ENCODE data around the gene SLC39A2. TPM values are rescaled to one million over a fixed set of nuclear protein-coding genes. Genes with fewer than 3 reads are reported as not detected.

The SLC39A2 gene
- polyA plus RNA-seq, 10 donors = 0.16 to 0.91 (median 0.43) TPM; not detected in 7

DNA sequence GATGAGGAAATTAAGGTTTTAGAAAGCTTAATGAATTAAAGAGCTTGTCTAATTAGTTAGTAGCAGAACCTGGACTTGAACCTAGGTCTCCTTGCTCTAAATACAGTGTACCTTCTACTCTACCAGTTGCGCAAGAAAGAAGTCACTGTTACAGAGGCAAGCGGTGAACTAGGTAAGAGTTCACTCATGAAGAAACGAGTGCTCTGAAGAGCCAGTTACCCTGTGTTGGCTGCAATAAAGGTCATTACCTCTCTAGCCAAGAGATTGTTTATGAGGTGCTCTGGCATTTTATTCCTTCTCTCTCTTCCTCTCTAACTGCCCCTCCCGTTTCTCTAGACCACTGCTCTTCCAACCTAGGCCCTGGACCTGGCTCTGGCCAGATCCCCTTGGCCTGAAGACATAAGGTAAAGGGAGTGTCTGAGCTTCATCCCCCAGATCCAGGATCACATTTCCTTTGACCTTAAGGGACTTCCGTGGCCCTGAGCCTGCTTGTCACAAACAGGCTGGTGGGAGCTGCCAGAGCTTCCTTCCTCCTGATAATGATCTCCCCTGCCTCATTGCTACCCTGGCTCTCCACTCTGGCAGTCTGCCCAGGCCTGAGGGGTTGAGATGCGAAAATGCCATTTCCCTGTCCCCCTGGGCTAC, 45.0 kb downstream of the SLC39A2 start:
- no peak for DNase-seq

DNA sequence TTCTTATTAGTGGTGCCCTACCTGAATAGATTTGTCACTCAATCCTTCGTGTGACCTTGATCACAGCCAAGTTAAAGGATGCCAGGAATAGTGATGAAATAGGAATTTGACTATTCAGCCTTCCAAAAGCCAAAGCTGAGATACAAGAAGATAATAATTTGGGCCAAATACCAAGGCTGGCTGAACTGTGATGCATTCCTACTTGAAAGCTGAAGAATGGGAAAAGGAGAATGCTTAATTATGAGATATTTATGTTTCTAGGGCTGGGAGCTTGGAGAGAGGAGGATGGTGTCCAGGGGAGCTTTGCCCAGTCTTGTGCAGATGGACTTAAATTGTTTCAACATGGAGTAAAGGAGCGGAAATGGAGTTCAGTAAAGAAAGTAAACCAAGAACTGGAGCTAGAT, 48.3 kb downstream of the SLC39A2 start:
- DNase-seq = no peak

DNA sequence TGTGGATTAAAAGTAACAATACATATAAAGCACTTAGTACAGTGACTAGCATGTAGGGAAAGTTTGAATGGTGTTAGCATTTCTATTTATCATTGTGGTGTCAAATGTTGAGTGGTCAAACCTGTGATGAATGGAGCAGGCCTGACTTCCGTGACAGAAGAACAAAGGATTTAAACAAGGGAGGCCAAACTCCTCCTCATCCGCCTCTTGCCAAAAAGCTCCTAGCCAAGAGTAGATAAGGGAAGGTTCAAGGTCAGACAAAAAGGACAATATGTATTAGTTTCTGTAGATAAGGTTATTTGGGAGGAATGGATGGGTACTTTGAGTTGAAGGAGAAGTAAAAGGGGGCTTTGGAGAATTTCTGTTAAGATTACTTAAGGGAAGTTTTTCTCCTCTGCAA, 49.5 kb downstream of the SLC39A2 start:
- no peak for DNase-seq

DNA sequence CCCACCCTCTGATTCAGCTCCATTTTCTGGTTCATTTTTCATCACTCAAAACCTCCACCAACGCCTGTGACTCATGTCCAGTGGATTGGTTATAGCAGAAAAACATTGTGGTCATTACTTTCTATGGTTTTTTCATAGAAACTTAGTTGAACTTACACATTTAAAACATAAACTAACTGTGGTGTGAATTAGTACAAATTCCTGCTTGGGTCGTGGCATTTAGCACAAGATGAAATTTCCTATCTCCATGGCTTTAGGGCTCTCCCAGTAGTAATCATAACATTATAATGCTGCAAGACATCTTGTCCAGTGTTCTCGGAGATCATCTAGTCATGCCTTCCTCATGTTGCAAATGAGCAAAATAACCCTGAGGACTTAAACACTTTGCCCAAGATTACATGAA, 50.2 kb downstream of the SLC39A2 start:
- DNase-seq = no peak

DNA sequence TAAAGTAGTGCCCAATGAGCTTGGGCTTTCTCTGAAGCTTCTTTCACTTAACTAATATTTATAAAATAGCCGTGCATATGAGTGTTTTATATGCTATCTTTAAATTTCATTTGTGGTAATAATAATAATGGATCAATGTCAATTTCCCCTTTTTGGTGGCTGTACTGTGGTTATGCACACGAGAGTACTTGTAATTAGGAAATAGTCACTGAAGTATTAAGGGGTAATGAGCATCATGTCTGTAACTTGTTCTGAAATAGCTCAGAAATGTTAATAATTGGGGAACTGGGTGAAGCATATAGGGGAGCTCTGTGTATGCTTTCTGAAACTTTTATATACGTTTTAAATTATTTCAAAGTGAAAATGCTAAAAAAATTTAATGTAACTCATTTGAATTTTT, 51.5 kb downstream of the SLC39A2 start:
- DNase-seq = no peak

Other genes with a start within 250 kb of the SLC39A2 start
- not detected for gene EDDM3B, start 230.9 kb upstream of the SLC39A2 start, polyA plus RNA-seq (ENCODE audit: insufficient read length in 10 of 10)
- gene RNASE6, start 218.0 kb upstream of the SLC39A2 start, polyA plus RNA-seq (ENCODE audit: insufficient read length in 10 of 10) = 1 to 10 TPM; 5.3 to 7.1 (median 6.1) TPM
- 100 to 1,000 TPM; 142 to 246 (median 201) TPM for gene RNASE1, start 196.4 kb upstream of the SLC39A2 start, polyA plus RNA-seq (ENCODE audit: insufficient read length in 10 of 10)
- gene RNASE3, start 107.9 kb upstream of the SLC39A2 start, polyA plus RNA-seq (ENCODE audit: insufficient read length in 10 of 10) = 1 to 10 TPM in 1 of 10 donors, under 1 TPM in 4, not detected in 5; 0.19 to 1.2 (median 0.41) TPM
- gene RNASE2, start 43.8 kb upstream of the SLC39A2 start, polyA plus RNA-seq (ENCODE audit: insufficient read length in 10 of 10) = 1 to 10 TPM in 5 of 10 donors, under 1 TPM in 5; 0.50 to 2.4 (median 0.99) TPM
- gene METTL17, start 9.3 kb upstream of the SLC39A2 start, polyA plus RNA-seq (ENCODE audit: insufficient read length in 10 of 10) = 10 to 100 TPM; 33.8 to 75.8 (median 42.9) TPM
- gene NDRG2, start 25.8 kb downstream of the SLC39A2 start, polyA plus RNA-seq (ENCODE audit: insufficient read length in 10 of 10) = 100 to 1,000 TPM in 9 of 10 donors, 10 to 100 TPM in 1; 98.7 to 223 (median 147) TPM
- gene TPPP2, start 30.9 kb downstream of the SLC39A2 start, polyA plus RNA-seq (ENCODE audit: insufficient read length in 10 of 10) = under 1 TPM in 9 of 10 donors, not detected in 1; 0.17 to 0.98 (median 0.58) TPM
- gene RNASE13, start 35.5 kb downstream of the SLC39A2 start, polyA plus RNA-seq (ENCODE audit: insufficient read length in 10 of 10) = under 1 TPM in 2 of 10 donors, not detected in 8; 0.33 to 0.34 TPM
- under 1 TPM in 2 of 10 donors, not detected in 8; 0.14 to 0.18 TPM for gene RNASE7, start 43.1 kb downstream of the SLC39A2 start, polyA plus RNA-seq (ENCODE audit: insufficient read length in 10 of 10)
- gene RNASE8, start 58.5 kb downstream of the SLC39A2 start, polyA plus RNA-seq (ENCODE audit: insufficient read length in 10 of 10) = not detected
- gene ARHGEF40, start 71.0 kb downstream of the SLC39A2 start, polyA plus RNA-seq (ENCODE audit: insufficient read length in 10 of 10) = 10 to 100 TPM; 51.4 to 83.0 (median 61.7) TPM
- 10 to 100 TPM; 12.9 to 18.7 (median 16.2) TPM for gene ZNF219, start 99.4 kb downstream of the SLC39A2 start, polyA plus RNA-seq (ENCODE audit: insufficient read length in 10 of 10)
- gene TMEM253, start 101.8 kb downstream of the SLC39A2 start, polyA plus RNA-seq (ENCODE audit: insufficient read length in 10 of 10) = under 1 TPM; 0.29 to 0.91 (median 0.58) TPM
- under 1 TPM in 5 of 10 donors, not detected in 5; 0.01 to 0.05 (median 0.03) TPM for gene OR5AU1, start 156.8 kb downstream of the SLC39A2 start, polyA plus RNA-seq (ENCODE audit: insufficient read length in 10 of 10)